ENCODE data around the gene RAB3GAP2.
A peak's percentile ranks its signal among the peaks of the same experiment; 100 is the strongest.
"Not testable (repeated sequence)": the region's sequence is repeated elsewhere in the genome, so short reads cannot be mapped to it uniquely, and the experiment has no call there.

Gene RAB3GAP2

DNA sequence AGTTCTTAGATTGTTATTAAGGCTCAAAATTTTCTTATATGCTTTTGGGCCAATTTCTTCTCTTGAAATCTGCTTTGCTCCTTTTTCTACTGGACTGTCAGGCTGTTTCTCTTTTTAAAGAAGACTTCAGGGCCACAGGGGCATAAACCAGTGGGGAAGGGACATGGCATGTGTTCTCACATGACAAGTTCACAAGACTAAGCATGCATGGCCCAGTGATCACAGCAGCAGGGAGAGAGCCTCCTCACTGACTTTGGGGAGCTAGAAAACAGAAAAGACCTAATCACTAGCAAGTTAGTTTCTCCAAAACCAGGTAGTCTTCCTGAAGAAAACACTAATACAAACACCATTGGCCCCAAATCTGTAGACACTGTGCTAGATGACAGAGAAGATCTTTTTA is 64.8 kb downstream of the RAB3GAP2 start:
- Histone ChIP-seq H3K4me3 (ENCODE audit: low read depth, low read length) (no peak overlapping the region), H3K36me3 (peaks cover 20% of the 10 kb centered on the region), H3K4me1 (no peaks in the 10 kb centered on the region), H3K9me3 (no peaks in the 10 kb centered on the region), H3K27me3 (no peaks in the 10 kb centered on the region)
- no peak for DNase-seq
- no peak for TF ChIP-seq CTCF (IDR thresholded peaks at IDR 0.05; ENCODE audit: low read depth, low read length)

DNA sequence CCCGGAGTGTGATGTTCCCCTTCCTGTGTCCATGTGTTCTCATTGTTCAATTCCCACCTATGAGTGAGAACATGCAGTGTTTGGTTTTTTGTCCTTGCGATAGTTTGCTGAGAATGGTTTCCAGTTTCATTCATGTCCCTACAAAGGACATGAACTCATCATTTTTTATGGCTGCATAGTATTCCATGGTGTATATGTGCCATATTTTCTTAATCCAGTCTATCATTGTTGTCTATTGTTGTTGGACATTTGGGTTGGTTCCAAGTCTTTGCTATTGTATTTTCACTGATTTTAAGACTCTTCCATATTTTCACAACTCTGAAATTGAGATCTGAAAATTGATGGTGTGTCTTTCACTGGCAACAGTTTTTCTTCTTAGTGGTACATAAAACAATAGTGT is 67.5 kb downstream of the RAB3GAP2 start:
- peaks cover 34% of the 10 kb centered on the region for H3K36me3 ChIP-seq
- not testable (repeated sequence) for H3K9me3 ChIP-seq; H3K27me3 ChIP-seq; H3K4me1 ChIP-seq; DNase-seq; H3K4me3 ChIP-seq (ENCODE audit: low read depth, low read length)

DNA sequence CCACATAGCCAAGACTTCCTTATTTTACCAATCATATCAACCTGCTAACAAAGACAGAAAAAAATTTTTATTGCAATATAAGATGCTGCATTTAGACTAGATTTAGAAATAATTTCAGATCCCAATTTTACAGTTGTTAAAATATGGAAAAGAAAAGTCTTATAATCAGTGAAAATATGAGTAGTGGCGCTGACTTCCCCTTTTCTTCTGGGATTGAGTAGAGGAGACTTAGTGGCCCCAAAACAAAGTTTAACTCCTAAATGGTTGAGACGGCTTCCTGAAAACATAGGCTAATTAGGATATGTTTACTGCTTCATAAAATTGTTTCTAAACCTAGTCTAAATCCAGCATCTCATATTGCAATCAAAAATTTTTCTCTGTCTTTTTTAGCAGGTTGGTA is 68.4 kb downstream of the RAB3GAP2 start:
- H3K9me3 ChIP-seq = no peaks in the 10 kb centered on the region
- H3K4me1 ChIP-seq = no peaks in the 10 kb centered on the region
- no peak overlapping the region for H3K4me3 ChIP-seq (ENCODE audit: low read depth, low read length)
- H3K27me3 ChIP-seq = no peaks in the 10 kb centered on the region
- H3K36me3 ChIP-seq = peaks cover 35% of the 10 kb centered on the region
- no peak for TF ChIP-seq CTCF (IDR thresholded peaks at IDR 0.05; ENCODE audit: low read depth, low read length)
- DNase-seq = no peak

DNA sequence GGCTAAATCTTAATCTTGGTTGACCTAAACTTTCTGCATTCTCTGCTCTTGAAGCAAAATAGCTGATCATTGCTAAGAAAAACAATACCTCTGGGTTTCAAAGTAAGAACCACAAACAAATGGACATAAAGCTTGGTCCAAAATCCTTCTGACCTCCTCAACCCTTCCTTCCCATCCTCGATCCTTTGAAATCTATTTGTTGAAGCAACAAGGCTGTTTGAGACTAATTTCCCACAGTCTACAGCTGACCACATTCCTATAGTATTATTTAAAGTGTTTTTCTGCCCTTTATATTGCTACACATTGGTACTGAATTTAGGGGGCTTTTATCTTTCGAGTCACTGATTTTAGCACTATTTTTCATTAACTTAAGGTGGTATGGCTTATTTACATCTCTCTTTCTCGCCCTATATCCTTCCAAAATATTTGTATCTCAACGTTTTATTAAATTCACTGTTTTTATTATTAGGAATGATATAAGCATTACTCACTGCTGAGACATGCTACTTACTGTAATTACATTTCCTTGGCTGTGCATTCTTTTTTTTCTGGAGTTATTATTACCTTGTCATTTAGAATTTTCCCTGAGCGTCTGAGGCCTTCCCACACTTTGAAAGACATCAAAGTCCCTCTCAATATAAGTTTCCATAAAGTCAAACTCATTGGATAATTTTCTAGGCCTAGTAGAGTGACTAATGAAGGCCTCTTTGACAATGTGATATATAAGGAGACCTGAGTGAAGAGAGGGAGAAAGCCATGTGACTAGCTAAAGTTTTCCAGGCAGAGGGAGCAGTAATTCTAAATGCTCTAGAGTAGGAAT is 73.9 kb downstream of the RAB3GAP2 start:
- Histone ChIP-seq H3K9me3 (no peaks in the 10 kb centered on the region), H3K4me3 (ENCODE audit: low read depth, low read length) (no peak overlapping the region), H3K4me1 (no peaks in the 10 kb centered on the region), H3K36me3 (peaks cover 31% of the 10 kb centered on the region), H3K27me3 (no peaks in the 10 kb centered on the region)
- no peak for TF ChIP-seq CTCF (IDR thresholded peaks at IDR 0.05; ENCODE audit: low read depth, low read length)
- DNase-seq = no peak

DNA sequence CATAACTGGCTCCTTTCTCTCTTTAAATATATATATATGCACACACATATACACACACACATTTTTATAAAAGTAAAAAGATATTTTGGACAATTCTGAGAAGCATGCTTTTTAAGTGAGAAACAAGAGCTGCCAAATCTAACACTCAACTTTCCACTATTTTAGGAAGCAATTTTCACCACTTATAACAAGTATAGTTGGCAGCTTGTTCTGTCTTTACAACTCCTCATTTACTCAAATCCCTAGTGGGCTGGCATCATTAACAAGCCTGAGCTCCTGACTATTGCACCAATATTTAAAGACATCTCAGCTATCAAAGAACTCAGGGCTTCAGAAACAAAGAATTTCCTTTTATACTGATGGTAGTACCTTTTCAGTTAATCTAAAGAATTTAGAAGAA is 76.6 kb downstream of the RAB3GAP2 start:
- no peak for DNase-seq
- Histone ChIP-seq H3K4me3 (ENCODE audit: low read depth, low read length) (no peak overlapping the region), H3K9me3 (no peaks in the 10 kb centered on the region), H3K36me3 (peaks cover 32% of the 10 kb centered on the region), H3K27me3 (no peaks in the 10 kb centered on the region), H3K4me1 (no peaks in the 10 kb centered on the region)
- no peak for TF ChIP-seq CTCF (IDR thresholded peaks at IDR 0.05; ENCODE audit: low read depth, low read length)

- no peak for DNase-seq
- Histone ChIP-seq H3K4me3 (ENCODE audit: low read depth, low read length) (no peak overlapping the region), H3K27me3 (no peaks in the 10 kb centered on the region), H3K9me3 (no peaks in the 10 kb centered on the region), H3K4me1 (no peaks in the 10 kb centered on the region), H3K36me3 (peaks cover 32% of the 10 kb centered on the region)
- TF ChIP-seq CTCF (IDR thresholded peaks at IDR 0.05; ENCODE audit: low read depth, low read length) = peak; percentile 64
Measured at GRCh38 chr1:220189750-220190347, 82.4 kb downstream of the RAB3GAP2 start.

All from BE2C (cell line).